PFSK-1 (cell line): ENCODE measurements around the gene ANKIB1.

Experiments
- FOXP2 ChIP-seq: optimal IDR thresholded peaks from 2 replicates; pipeline ENCODE3; 2011; ENCODE audit warnings: borderline replicate concordance, control low read depth, inconsistent platforms; ENCODE audit not compliant: insufficient read depth; ENCODE audit errors: extremely low read length, extremely low read depth
- POLR2AphosphoS5 ChIP-seq: IDR thresholded peaks from 2 replicates; pipeline ENCODE4 v1.6.1; 2012; ENCODE audit warnings: low read depth, mild to moderate bottlenecking, control low read depth, low read length, moderate library complexity
- REST ChIP-seq, 2 experiments: IDR thresholded peaks; 2 replicates each; pipeline versions ENCODE4 v1.6.1 to v1.8.0; 2011 to 2012; ENCODE audit warnings: low read depth in 2 of 2, low read length in 2 of 2, control low read depth in 1 of 2, inconsistent platforms in 1 of 2, mild to moderate bottlenecking in 1 of 2, moderate library complexity in 1 of 2; ENCODE audit not compliant: insufficient read depth in 1 of 2
- SIN3A ChIP-seq: IDR thresholded peaks from 2 replicates; pipeline ENCODE4 v1.6.1; 2012; ENCODE audit warnings: mild to moderate bottlenecking, low read length, moderate library complexity, borderline replicate concordance; ENCODE audit not compliant: insufficient read depth
- TAF1 ChIP-seq: IDR thresholded peaks from 2 replicates; pipeline ENCODE4 v1.6.1; 2012; ENCODE audit warnings: low read length, control low read depth, borderline replicate concordance; ENCODE audit not compliant: insufficient read depth

Gene ANKIB1

GRCh38 chr7:92325173-92325572 lies 79.4 kb downstream of the ANKIB1 start:
- TF ChIP-seq POLR2AphosphoS5, result no peak
- no peak for TF ChIP-seq FOXP2
- TF ChIP-seq SIN3A, result no peak
- no peak for TF ChIP-seq TAF1
- no peak for TF ChIP-seq REST (IDR thresholded peaks at IDR 0.05; ENCODE audit: insufficient read depth in 1 of 2, low read depth in 2 of 2, low read length in 2 of 2)

GRCh38 chr7:92325858-92326257 lies 80.1 kb downstream of the ANKIB1 start:
- no peak for TF ChIP-seq TAF1
- no peak for TF ChIP-seq REST (IDR thresholded peaks at IDR 0.05; ENCODE audit: insufficient read depth in 1 of 2, low read depth in 2 of 2, low read length in 2 of 2)
- no peak for TF ChIP-seq POLR2AphosphoS5
- TF ChIP-seq SIN3A, result no peak
- no peak for TF ChIP-seq FOXP2

GRCh38 chr7:92330835-92331438 lies 85.2 kb downstream of the ANKIB1 start:
- TF ChIP-seq REST (IDR thresholded peaks at IDR 0.05; ENCODE audit: insufficient read depth in 1 of 2, low read depth in 2 of 2, low read length in 2 of 2) (no peak), SIN3A (no peak), TAF1 (no peak), FOXP2 (no peak), POLR2AphosphoS5 (no peak)

GRCh38 chr7:92331508-92331907 lies 85.7 kb downstream of the ANKIB1 start:
- no peak for TF ChIP-seq REST (IDR thresholded peaks at IDR 0.05; ENCODE audit: insufficient read depth in 1 of 2, low read depth in 2 of 2, low read length in 2 of 2)
- TF ChIP-seq POLR2AphosphoS5, result no peak
- no peak for TF ChIP-seq SIN3A
- no peak for TF ChIP-seq TAF1
- TF ChIP-seq FOXP2, result no peak
